HepG2 (cell line): ENCODE measurements around the gene CSF3R. TPM values are rescaled to one million over a fixed set of nuclear protein-coding genes. Genes with fewer than 3 reads are reported as not detected.

ENCODE experiments used
- ATAC-seq: fragments of 200-7000 bp; cut with Tn5 transposase; 3 replicates; pipeline ENCODE4 v1.9.1; 2020; ENCODE audit warnings: mild to moderate bottlenecking, moderate library complexity
- BruUV-seq: library from RNA; stranded (reverse); fragments of 400-500 nt; replicated peaks from 2 replicates; lab custom pipeline; 2021; lab: Mats Ljungman, UMichigan
- CTCF ChIA-PET: fragments of 300-600 bp; formaldehyde crosslinking; extraction: SDS; loops from one replicate; lab custom pipeline; 2021; ENCODE audit warnings: low total read pairs, inconsistent platforms, low intra/inter-chr PET ratio; lab: Yijun Ruan, JAX
- POLR2A ChIA-PET: fragments of 350-600 bp; sonication (Branson Sonifier 250); formaldehyde crosslinking; loops from one replicate; lab custom pipeline; 2020; ENCODE audit warnings: antibody characterized with exemption, inconsistent platforms; lab: Yijun Ruan, JAX
- DNase-seq: peaks from one replicate; pipeline ENCODE4 v3.0.0-alpha.2; 2015; ENCODE audit warnings: low spot score
- FAIRE-seq: peaks from 3 replicates; lab custom pipeline; 2011; peaks lifted over from hg19 to GRCh38; lab: Jason Lieb, UNC
- H2AFZ ChIP-seq: one replicate; pipeline ENCODE4 v1.6.1; 2011; ENCODE audit warnings: low read length, inconsistent platforms
- H3K27ac ChIP-seq: fragments of 300-600 bp; 3 replicates; pipeline ENCODE4 v1.8.0; 2011; ENCODE audit warnings: mixed run types, mild to moderate bottlenecking, mixed read lengths, low read length, inconsistent platforms; ENCODE audit not compliant: insufficient read depth; ENCODE audit errors: extremely low read length
- H3K27me3 ChIP-seq, 2 experiments: fragments of 200-600 bp in 1 of 2; 2 replicates in 1 of 2; 3 replicates in 1 of 2; pipeline versions ENCODE4 v1.6.0 to v1.8.0; 2011; ENCODE audit warnings: low read length in 2 of 2, mild to moderate bottlenecking in 2 of 2, moderate library complexity in 2 of 2, inconsistent platforms in 1 of 2; ENCODE audit not compliant: insufficient read depth in 2 of 2, control insufficient read depth in 1 of 2
- H3K36me3 ChIP-seq, 2 experiments: fragments of 200-600 bp in 1 of 2; replicated peaks in 1 of 2; 2 replicates in 1 of 2; 3 replicates in 1 of 2; pipeline versions ENCODE4 v1.5.1 to v1.8.0; 2011; ENCODE audit warnings: low read length in 2 of 2, inconsistent platforms in 1 of 2; ENCODE audit not compliant: insufficient read depth in 2 of 2, control insufficient read depth in 1 of 2
- H3K4me1 ChIP-seq: 2 replicates; pipeline ENCODE4 v1.5.1; 2012; ENCODE audit warnings: low read length, inconsistent platforms; ENCODE audit not compliant: insufficient read depth
- H3K4me2 ChIP-seq: 2 replicates; pipeline ENCODE4 v1.6.0; 2011; ENCODE audit warnings: low read depth, low read length, inconsistent platforms
- H3K4me3 ChIP-seq, 3 experiments: fragments of 200-600 bp in 1 of 3; sonication (generic), shearing (Covaris generic) in 1 of 3; replicated peaks in 1 of 3; 2 replicates each; pipeline ENCODE4 v1.5.1; 2011 to 2016; ENCODE audit warnings: low read length in 3 of 3, inconsistent platforms in 2 of 3, low read depth in 2 of 3, mild to moderate bottlenecking in 2 of 3, control low read depth in 1 of 3, mixed read lengths in 1 of 3; ENCODE audit not compliant: insufficient read depth in 1 of 3
- H3K79me2 ChIP-seq: one replicate; pipeline ENCODE4 v1.6.1; 2011; ENCODE audit warnings: low read length, inconsistent platforms; ENCODE audit not compliant: insufficient read depth
- H3K9ac ChIP-seq: 2 replicates; pipeline ENCODE4 v1.6.0; 2011; ENCODE audit warnings: mild to moderate bottlenecking, low read depth, low read length, inconsistent platforms; ENCODE audit not compliant: insufficient read depth
- H3K9me3 ChIP-seq: 2 replicates; pipeline ENCODE4 v1.5.1; 2012; ENCODE audit warnings: mild to moderate bottlenecking, low read length
- H4K20me1 ChIP-seq: 2 replicates; pipeline ENCODE4 v1.6.0; 2011; ENCODE audit warnings: inconsistent platforms, mild to moderate bottlenecking, low read length, moderate library complexity; ENCODE audit not compliant: insufficient read depth
- BRD4 ChIP-seq: sonication (generic); formaldehyde crosslinking; IDR thresholded peaks from 2 replicates; pipeline ENCODE4 v1.4.0; 2020; ENCODE audit warnings: missing genetic modification reagents
- HHEX ChIP-seq: IDR thresholded peaks from 2 replicates; pipeline ENCODE4 v1.6.1; 2016; ENCODE audit warnings: control low read depth
- HNRNPK ChIP-seq: fragments of 200-400 bp; formaldehyde crosslinking; IDR thresholded peaks from 2 replicates; pipeline ENCODE4 v1.6.1; 2018; ENCODE audit warnings: low read length, low read depth, moderate library complexity, mild to moderate bottlenecking; ENCODE audit not compliant: poor library complexity, severe bottlenecking
- HNRNPLL ChIP-seq: fragments of 200-400 bp; formaldehyde crosslinking; IDR thresholded peaks from 2 replicates; pipeline ENCODE4 v1.6.1; 2017; ENCODE audit warnings: mild to moderate bottlenecking, low read depth, low read length; ENCODE audit not compliant: poor library complexity, severe bottlenecking
- HOXA9 ChIP-seq: sonication (generic); formaldehyde crosslinking; IDR thresholded peaks from 2 replicates; pipeline ENCODE4 v1.8.1; 2022; ENCODE audit warnings: missing genetic modification reagents, mild to moderate bottlenecking, moderate library complexity, borderline replicate concordance
- MED13 ChIP-seq: sonication (generic); formaldehyde crosslinking; IDR thresholded peaks from 2 replicates; pipeline ENCODE4 v1.5.0; 2020; ENCODE audit warnings: missing genetic modification reagents
- MIER2 ChIP-seq: IDR thresholded peaks from 2 replicates; pipeline ENCODE4 v1.6.1; 2016; ENCODE audit warnings: missing biosample characterization, missing genetic modification reagents
- MXI1 ChIP-seq: IDR thresholded peaks from 3 replicates; pipeline ENCODE4 v1.6.1; 2012; ENCODE audit warnings: low read depth, low read length, inconsistent platforms, borderline replicate concordance
- ONECUT2 ChIP-seq: sonication (generic); formaldehyde crosslinking; IDR thresholded peaks from 2 replicates; pipeline ENCODE4 v1.4.0; 2020; ENCODE audit warnings: missing genetic modification reagents
- PAF1 ChIP-seq: IDR thresholded peaks from 2 replicates; pipeline ENCODE4 v1.6.1; 2016; ENCODE audit warnings: missing genetic modification reagents, missing compliant biosample characterization
- PCBP1 ChIP-seq: fragments of 200-400 bp; formaldehyde crosslinking; IDR thresholded peaks from 2 replicates; pipeline ENCODE4 v1.6.1; 2017; ENCODE audit warnings: mild to moderate bottlenecking, low read depth, low read length, borderline replicate concordance
- RARG ChIP-seq: sonication (generic); formaldehyde crosslinking; IDR thresholded peaks from 2 replicates; pipeline ENCODE4 v1.4.0; 2020; ENCODE audit warnings: low read depth, mild to moderate bottlenecking, missing genetic modification reagents
- ZIK1 ChIP-seq: sonication (generic); formaldehyde crosslinking; IDR thresholded peaks from 2 replicates; pipeline ENCODE4 v1.5.0; 2020; ENCODE audit warnings: mild to moderate bottlenecking, low read depth, missing genetic modification reagents, borderline replicate concordance
- ZMYM4 ChIP-seq: sonication (generic); formaldehyde crosslinking; IDR thresholded peaks from 2 replicates; pipeline ENCODE4 v1.8.1; 2023; ENCODE audit warnings: mild to moderate bottlenecking, missing genetic modification reagents
- ZNF30 ChIP-seq: sonication (generic); formaldehyde crosslinking; IDR thresholded peaks from 2 replicates; pipeline ENCODE4 v1.5.0; 2020; ENCODE audit warnings: mild to moderate bottlenecking, missing genetic modification reagents
- ZNF33B ChIP-seq: sonication (generic); formaldehyde crosslinking; IDR thresholded peaks from 2 replicates; pipeline ENCODE4 v1.5.1; 2020; ENCODE audit warnings: mild to moderate bottlenecking, missing genetic modification reagents
- ZNF550 ChIP-seq: sonication (generic); formaldehyde crosslinking; IDR thresholded peaks from 2 replicates; pipeline ENCODE4 v1.4.0; 2020; ENCODE audit warnings: mild to moderate bottlenecking, missing genetic modification reagents, borderline replicate concordance
- ZNF629 ChIP-seq: sonication (generic); formaldehyde crosslinking; conservative IDR thresholded peaks from 2 replicates; pipeline ENCODE4 v1.5.0; 2020; ENCODE audit warnings: missing genetic modification reagents
- ZNF710 ChIP-seq: sonication (generic); formaldehyde crosslinking; IDR thresholded peaks from 2 replicates; pipeline ENCODE4 v1.5.0; 2020; ENCODE audit warnings: mild to moderate bottlenecking, missing genetic modification reagents, borderline replicate concordance
- ZNF839 ChIP-seq: sonication (generic); formaldehyde crosslinking; IDR thresholded peaks from 2 replicates; pipeline ENCODE4 v1.4.0; 2020; ENCODE audit warnings: missing genetic modification reagents, mild to moderate bottlenecking, borderline replicate concordance
- WGBS: methylation state at CpG from one replicate; pipeline ENCODE4 v1.1.6; 2017; ENCODE audit warnings: low lambda C conversion rate; 5-methylcytosine and 5-hydroxymethylcytosine counted together
- in situ Hi-C: cut with HindIII; loops from 2 replicates; pipeline ENCODE4 v1.10.0; 2017; ENCODE audit warnings: low pct_unique_long_range_greater_than_20kb; ENCODE audit not compliant: extremely low pct_ligation_motif_present
- intact Hi-C: fragments of 100-400 bp; cut with micrococcal nuclease; formaldehyde crosslinking; loops from one replicate; pipeline ENCODE4 v1.10.0; 2022; ENCODE audit not compliant: unreplicated experiment
- polyA plus RNA-seq, 8 experiments: library from polyadenylated mRNA; depleted of rRNA in 3 of 8; stranded (reverse) in 7 of 8; unstranded in 1 of 8; fragments of >200 nt; fragmentation: Illumina TruSeq in 4 of 8; extraction: Trizol in 4 of 8; gene quantifications; 2 replicates each; pipeline versions ENCODE4 v1.2.1 to v1.2.3, GENCODE V29; 2011 to 2016; ENCODE audit warnings: low read depth in 4 of 8, missing spikeins in 1 of 8, mixed read lengths in 1 of 8; ENCODE audit not compliant: insufficient read depth in 1 of 8
- total RNA-seq, 5 experiments: library from RNA; depleted of rRNA; stranded (reverse); fragments of >200 nt; fragmentation: Illumina TruSeq; extraction: Trizol; gene quantifications; 2 replicates each; pipeline ENCODE4 v1.2.3, GENCODE V29; 2016; ENCODE audit warnings: low read depth in 1 of 5

The CSF3R gene
- total and polyA plus RNA-seq, 2 of the 13 experiments (the other 11 are each of a cell fraction or from before 2014, with no cell fraction given), result 11.9 to 28.8 TPM

GRCh38 chr1:36447450-36447849 is 35.3 kb downstream of the CSF3R start:
- Histone ChIP-seq H3K27me3 (no peaks in the 10 kb centered on the region), H3K79me2 (no peaks in the 10 kb centered on the region), H3K27ac (no peak overlapping the region), H3K36me3 (no peaks in the 10 kb centered on the region), H3K9ac (no peak overlapping the region), H4K20me1 (no peaks in the 10 kb centered on the region), H3K4me1 (0 out of 2 replicates have a peak, but pooled peaks cover 7% of the 10 kb centered on the region), H3K4me2 (no peak overlapping the region), H3K9me3 (no peaks in the 10 kb centered on the region), H2AFZ (no peak overlapping the region), H3K4me3 (no peak overlapping the region)
- ATAC-seq (no peak), FAIRE-seq (no peak), DNase-seq (no peak)
- POLR2A ChIA-PET, result no interaction called here
- intact Hi-C loops (no loop called here), in situ Hi-C loops (no loop called here)
- TF ChIP-seq ZNF629 (CRISPR knock-in tag) (0 out of 2 replicates have a peak, but pooled peaks have one; percentile 18), ONECUT2 (CRISPR knock-in tag) (no peak), MXI1 (no peak), MED13 (CRISPR knock-in tag) (no peak), ZNF33B (CRISPR knock-in tag) (no peak)
- CTCF ChIA-PET, result no interaction called here
- no TSS peak for BruUV-seq

GRCh38 chr1:36446746-36447145 is 36.0 kb downstream of the CSF3R start:
- ChIA-PET POLR2A (no interaction called here), CTCF (interaction anchor here (1.2 kb wide), 1 partner anchor 204 kb away, joined by 3 read pairs; no protein-coding TSS in a partner anchor)
- in situ Hi-C loops (no loop called here), intact Hi-C loops (no loop called here)
- no peaks in the 10 kb centered on the region for H3K79me2 ChIP-seq
- 0 out of 2 replicates have a peak, but pooled peaks cover 7% of the 10 kb centered on the region for H3K4me1 ChIP-seq
- no peaks in the 10 kb centered on the region for H4K20me1 ChIP-seq
- DNase-seq (no peak), FAIRE-seq (no peak), ATAC-seq (no peak)
- no peak overlapping the region for H3K4me3 ChIP-seq
- H3K9me3 ChIP-seq, result no peaks in the 10 kb centered on the region
- WGBS, result 50% methylated on average over 5 of the region's 5 CpGs
- no TSS peak for BruUV-seq
- H3K36me3 ChIP-seq, result no peaks in the 10 kb centered on the region
- H2AFZ ChIP-seq, result no peak overlapping the region
- no peak overlapping the region for H3K4me2 ChIP-seq
- no peak overlapping the region for H3K27ac ChIP-seq
- no peak overlapping the region for H3K9ac ChIP-seq
- H3K27me3 ChIP-seq, result no peaks in the 10 kb centered on the region
- TF ChIP-seq RARG (CRISPR knock-in tag) (no peak), PCBP1 (no peak), ZNF30 (no peak), ZNF839 (CRISPR knock-in tag) (no peak), BRD4 (no peak), HNRNPLL (no peak), ZNF550 (CRISPR knock-in tag) (no peak), MIER2 (CRISPR knock-in tag) (no peak), ZIK1 (CRISPR knock-in tag) (no peak), HHEX (CRISPR knock-in tag) (no peak), HOXA9 (CRISPR knock-in tag) (no peak), PAF1 (no peak), ZNF710 (CRISPR knock-in tag) (no peak), HNRNPK (no peak), ZMYM4 (CRISPR knock-in tag) (no peak)
